ENCODE measurements around the gene PPP1R13L.

PPP1R13L gene

DNA sequence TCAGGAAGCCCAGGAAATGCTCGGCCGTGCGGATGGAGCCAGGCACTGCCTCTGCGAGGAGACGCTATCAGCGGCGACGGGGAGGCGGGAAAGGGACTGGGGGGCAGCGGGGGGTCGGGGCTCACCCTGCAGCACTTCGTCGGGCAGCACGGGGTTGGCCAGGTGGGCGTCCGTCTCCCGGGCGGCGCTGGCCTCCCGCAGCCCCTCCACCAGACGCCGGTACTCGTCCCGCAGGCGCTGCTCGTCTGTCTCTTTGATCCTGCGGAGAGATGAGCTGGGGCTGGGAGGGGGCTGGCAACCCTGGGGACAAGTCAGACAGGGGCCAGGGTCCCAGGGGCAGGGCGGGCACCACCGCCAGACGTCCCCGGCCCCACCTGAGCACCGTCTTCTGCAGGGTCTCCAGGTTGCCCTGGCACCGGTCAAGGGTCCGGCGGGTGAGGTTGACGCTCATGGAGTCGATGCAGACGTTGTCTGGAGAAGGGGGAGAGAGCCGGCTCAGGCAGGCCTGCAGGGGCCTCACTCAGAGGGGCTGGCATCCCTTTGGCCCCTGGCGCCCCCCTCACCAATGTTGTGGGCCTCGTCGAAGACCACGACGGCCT, 40.9 kb downstream of the PPP1R13L start:
- no peak for DNase-seq (ENCODE audit: extremely low spot score)
- CTCF ChIA-PET, result no interaction called here

DNA sequence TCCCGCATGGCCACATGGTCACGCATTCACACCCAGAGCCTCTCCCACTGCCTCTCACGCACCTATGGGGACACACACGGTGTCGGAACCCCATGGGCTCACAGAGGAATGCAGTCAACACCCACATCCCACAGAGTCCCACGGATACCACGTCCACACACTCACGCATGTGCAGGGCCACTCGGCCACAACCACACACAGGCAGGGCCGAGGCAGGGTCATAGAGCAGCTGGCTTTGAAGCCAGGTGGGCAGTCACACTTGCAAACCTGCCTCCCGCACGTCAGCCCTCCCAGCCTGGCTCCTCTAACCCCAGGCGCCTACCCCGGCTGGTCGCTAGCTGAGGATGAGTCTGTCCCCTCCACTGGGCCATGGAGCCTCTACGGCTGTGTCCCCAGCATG, 42.6 kb downstream of the PPP1R13L start:
- ChIA-PET CTCF (no interaction called here), POLR2A (no interaction called here)
- DNase-seq (ENCODE audit: extremely low spot score), result no peak
- no peak for TF ChIP-seq NFRKB (IDR thresholded peaks at IDR 0.05)
- no peak for TF ChIP-seq SP1 (IDR thresholded peaks at IDR 0.05)
- TF ChIP-seq, protein P1, sequence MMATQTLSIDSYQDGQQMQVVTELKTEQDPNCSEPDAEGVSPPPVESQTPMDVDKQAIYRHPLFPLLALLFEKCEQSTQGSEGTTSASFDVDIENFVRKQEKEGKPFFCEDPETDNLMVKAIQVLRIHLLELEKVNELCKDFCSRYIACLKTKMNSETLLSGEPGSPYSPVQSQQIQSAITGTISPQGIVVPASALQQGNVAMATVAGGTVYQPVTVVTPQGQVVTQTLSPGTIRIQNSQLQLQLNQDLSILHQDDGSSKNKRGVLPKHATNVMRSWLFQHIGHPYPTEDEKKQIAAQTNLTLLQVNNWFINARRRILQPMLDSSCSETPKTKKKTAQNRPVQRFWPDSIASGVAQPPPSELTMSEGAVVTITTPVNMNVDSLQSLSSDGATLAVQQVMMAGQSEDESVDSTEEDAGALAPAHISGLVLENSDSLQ (IDR thresholded peaks at IDR 0.05), result no peak
- TF ChIP-seq FOXK2 (IDR thresholded peaks at IDR 0.05), result no peak
- TF ChIP-seq ARNT (IDR thresholded peaks at IDR 0.05), result no peak
- TF ChIP-seq BHLHE40 (IDR thresholded peaks at IDR 0.05; ENCODE audit: borderline replicate concordance), result no peak
- no peak for TF ChIP-seq L3MBTL2 (conservative IDR thresholded peaks at IDR 0.05)
- no peak for TF ChIP-seq TARDBP (IDR thresholded peaks at IDR 0.05)
- no peak for TF ChIP-seq HDGF (IDR thresholded peaks at IDR 0.05; ENCODE audit: borderline replicate concordance)
- TF ChIP-seq ELF4 (IDR thresholded peaks at IDR 0.05), result no peak

More for the DNA sequence above, 40.9 kb downstream of the PPP1R13L start:
- POLR2A ChIA-PET, result no interaction called here
- TF ChIP-seq ZNF384 (IDR thresholded peaks at IDR 0.05) (no peak), CTBP1 (IDR thresholded peaks at IDR 0.05; ENCODE audit: borderline replicate concordance) (no peak), LEF1 (IDR thresholded peaks at IDR 0.05; ENCODE audit: borderline replicate concordance) (no peak), ARNT (IDR thresholded peaks at IDR 0.05) (no peak), HDGF (IDR thresholded peaks at IDR 0.05; ENCODE audit: borderline replicate concordance) (no peak), FOXA1 (IDR thresholded peaks at IDR 0.05) (no peak), ELF4 (IDR thresholded peaks at IDR 0.05) (no peak), BHLHE40 (IDR thresholded peaks at IDR 0.05; ENCODE audit: borderline replicate concordance) (no peak), L3MBTL2 (conservative IDR thresholded peaks at IDR 0.05) (no peak), SP1 (IDR thresholded peaks at IDR 0.05) (no peak)
- TF ChIP-seq, protein P1 (IDR thresholded peaks at IDR 0.05), result no peak

DNA sequence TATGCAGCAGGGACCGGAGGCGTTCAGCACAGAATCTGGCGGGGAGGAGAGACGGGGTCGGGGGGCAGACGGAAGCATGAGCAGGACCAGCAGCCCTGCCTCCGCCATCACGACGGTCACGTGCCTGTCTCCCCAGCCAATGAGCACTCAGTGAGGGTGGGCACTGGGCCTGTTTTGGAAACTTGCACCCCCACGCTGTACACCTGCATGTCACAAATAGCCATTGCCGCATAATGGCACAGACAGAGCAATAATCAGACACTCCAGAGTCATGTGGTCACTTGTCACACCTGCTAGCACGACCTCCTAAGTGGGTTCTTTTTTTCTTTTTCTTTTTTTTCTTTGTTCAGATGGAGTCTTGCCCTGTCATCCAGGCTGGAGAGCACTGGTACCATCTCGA, 43.3 kb downstream of the PPP1R13L start:
- no peak for TF ChIP-seq TARDBP (IDR thresholded peaks at IDR 0.05)
- no peak for TF ChIP-seq L3MBTL2 (conservative IDR thresholded peaks at IDR 0.05)
- TF ChIP-seq NFRKB (IDR thresholded peaks at IDR 0.05), result no peak
- TF ChIP-seq LEF1 (IDR thresholded peaks at IDR 0.05; ENCODE audit: borderline replicate concordance), result no peak
- ChIA-PET POLR2A (no interaction called here), CTCF (no interaction called here)
- DNase-seq (ENCODE audit: extremely low spot score), result no peak

DNA sequence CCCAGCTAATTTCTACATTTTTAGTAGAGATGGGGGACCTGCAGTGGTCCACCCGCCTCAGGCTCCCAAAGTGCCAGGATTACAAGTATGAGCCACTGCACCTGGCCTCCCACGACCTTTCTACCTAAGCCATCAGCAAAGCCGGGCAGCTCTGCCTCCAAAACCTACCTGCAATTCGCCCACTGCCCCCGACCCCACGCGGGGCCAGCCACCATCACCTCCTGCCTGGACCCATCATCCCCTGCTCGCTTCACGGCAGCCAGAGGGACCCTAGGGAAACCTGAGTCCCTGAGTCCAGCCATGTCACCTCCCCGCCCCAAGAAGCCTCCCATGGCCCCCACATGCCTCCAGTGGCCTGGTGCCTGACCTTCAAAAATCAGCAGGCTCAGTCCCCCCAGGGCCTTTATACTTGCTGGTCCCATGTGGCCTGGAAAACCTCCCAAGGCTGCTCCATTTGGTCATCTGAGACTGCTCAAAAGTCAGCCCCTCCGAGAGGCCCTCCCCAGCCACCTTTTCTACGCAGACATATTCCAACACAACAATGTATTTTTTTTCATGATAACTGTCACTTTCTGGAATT, 46.6 kb downstream of the PPP1R13L start:
- ChIA-PET CTCF (no interaction called here), POLR2A (no interaction called here)
- no peak for TF ChIP-seq TARDBP (IDR thresholded peaks at IDR 0.05)
- no peak for TF ChIP-seq LEF1 (IDR thresholded peaks at IDR 0.05; ENCODE audit: borderline replicate concordance)
- no peak for TF ChIP-seq FOXM1 (IDR thresholded peaks at IDR 0.05; ENCODE audit: borderline replicate concordance)
- no peak for TF ChIP-seq HDGF (IDR thresholded peaks at IDR 0.05; ENCODE audit: borderline replicate concordance)
- TF ChIP-seq ARNT (IDR thresholded peaks at IDR 0.05), result no peak
- TF ChIP-seq CTBP1 (IDR thresholded peaks at IDR 0.05; ENCODE audit: borderline replicate concordance), result no peak
- TF ChIP-seq FOXA1 (IDR thresholded peaks at IDR 0.05), result no peak
- no peak for TF ChIP-seq FOXK2 (IDR thresholded peaks at IDR 0.05)
- TF ChIP-seq ELF4 (IDR thresholded peaks at IDR 0.05), result no peak
- no peak for TF ChIP-seq NFRKB (IDR thresholded peaks at IDR 0.05)
- TF ChIP-seq SP1 (IDR thresholded peaks at IDR 0.05), result no peak
- TF ChIP-seq ZNF384 (IDR thresholded peaks at IDR 0.05), result no peak
- TF ChIP-seq, protein P1 (IDR thresholded peaks at IDR 0.05), result no peak
- TF ChIP-seq BHLHE40 (IDR thresholded peaks at IDR 0.05; ENCODE audit: borderline replicate concordance), result no peak
- no peak for TF ChIP-seq SUZ12 (IDR thresholded peaks at IDR 0.05)
- no peak for TF ChIP-seq L3MBTL2 (conservative IDR thresholded peaks at IDR 0.05)

GRCh38 chr19:45357445-45357783, 47.5 kb downstream of the PPP1R13L start:
- no peak for DNase-seq (ENCODE audit: extremely low spot score)
- ChIA-PET POLR2A (no interaction called here), CTCF (no interaction called here)
- TF ChIP-seq HDGF (IDR thresholded peaks at IDR 0.05; ENCODE audit: borderline replicate concordance) (no peak), ELF4 (IDR thresholded peaks at IDR 0.05) (no peak), CTBP1 (IDR thresholded peaks at IDR 0.05; ENCODE audit: borderline replicate concordance) (no peak), L3MBTL2 (conservative IDR thresholded peaks at IDR 0.05) (no peak), SP1 (IDR thresholded peaks at IDR 0.05) (no peak), SUZ12 (IDR thresholded peaks at IDR 0.05) (no peak), FOXM1 (IDR thresholded peaks at IDR 0.05; ENCODE audit: borderline replicate concordance) (no peak), TARDBP (IDR thresholded peaks at IDR 0.05) (no peak), ZNF384 (IDR thresholded peaks at IDR 0.05) (no peak), BHLHE40 (IDR thresholded peaks at IDR 0.05; ENCODE audit: borderline replicate concordance) (no peak), NFRKB (IDR thresholded peaks at IDR 0.05) (no peak)
- TF ChIP-seq, protein P1 (IDR thresholded peaks at IDR 0.05), result no peak

More for the DNA sequence above, 46.6 kb downstream of the PPP1R13L start:
- DNase-seq (ENCODE audit: extremely low spot score), result no peak
